Brain microvascular endothelial cell (primary cell): ENCODE results near the gene ANKH.

Source experiments
- DNase-seq: peaks from one replicate; pipeline ENCODE4 v3.0.0-alpha.2; 2020
- H3K27ac ChIP-seq: fragments of 250-450 bp; sonication (Bioruptor Pico); 2 replicates; pipeline ENCODE4 v1.5.1; 2020; ENCODE audit warnings: mild to moderate bottlenecking, moderate library complexity
- H3K27me3 ChIP-seq: fragments of 250-450 bp; sonication (Bioruptor Pico); replicated peaks from 2 replicates; pipeline ENCODE4 v1.5.1; 2020; ENCODE audit warnings: mild to moderate bottlenecking
- H3K36me3 ChIP-seq: fragments of 250-450 bp; sonication (Bioruptor Pico); replicated peaks from 2 replicates; pipeline ENCODE4 v1.5.1; 2020; ENCODE audit warnings: mild to moderate bottlenecking
- H3K4me3 ChIP-seq: 2 replicates; pipeline ENCODE4 v1.5.1; 2011; ENCODE audit warnings: low read depth, mild to moderate bottlenecking, control low read depth, low read length, moderate library complexity
- CTCF ChIP-seq: IDR thresholded peaks from 2 replicates; pipeline ENCODE4 v1.5.1; 2011; ENCODE audit warnings: low read depth, mild to moderate bottlenecking, moderate library complexity, low read length, control low read depth, inconsistent platforms; ENCODE audit errors: missing control alignments
- in situ Hi-C: cut with HindIII; loops from 2 replicates; pipeline ENCODE4 v1.10.0; 2017; ENCODE audit warnings: low sequenced_read_pairs, low pct_ligation_motif_present

Gene ANKH

DNA sequence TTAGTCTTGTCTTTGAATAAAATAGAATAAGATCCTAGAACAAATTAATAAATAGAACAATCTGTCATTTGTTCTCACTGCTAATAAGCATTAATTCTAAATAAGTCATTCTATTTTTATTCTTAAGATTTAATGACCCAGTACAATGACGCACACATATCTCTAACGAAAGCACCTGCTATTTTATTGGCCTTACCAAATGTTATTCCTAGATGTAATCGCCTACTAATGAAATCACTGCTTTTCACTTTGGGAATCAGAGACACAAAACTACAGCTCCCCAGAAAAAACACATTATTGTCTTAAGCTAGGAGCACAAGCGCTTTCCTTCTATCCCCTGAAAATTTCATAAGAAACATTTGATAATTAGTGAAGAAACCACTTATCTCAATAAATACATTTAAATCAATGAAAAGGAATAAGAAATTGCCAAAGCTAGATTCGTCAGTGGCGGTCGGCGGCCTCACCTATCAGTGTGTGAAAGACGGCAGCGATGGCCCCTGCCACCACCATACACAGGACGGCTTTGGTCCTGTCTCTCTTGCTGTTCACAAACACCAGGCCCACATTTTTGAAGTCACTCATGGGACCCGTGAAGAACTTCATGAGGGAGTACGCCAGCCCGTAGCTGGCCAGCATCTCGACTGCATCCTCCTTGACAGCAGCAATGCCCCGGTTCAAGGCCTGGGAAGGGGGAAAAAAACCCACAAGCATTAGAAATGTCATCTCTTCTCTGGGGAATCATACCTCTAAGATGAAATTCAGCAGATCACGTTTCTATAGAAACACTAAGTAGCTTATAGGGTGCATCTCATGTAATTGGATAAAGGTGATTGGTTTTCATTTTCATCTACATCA, 102.8 kb downstream of the ANKH start:
- TF ChIP-seq CTCF, result no peak
- H3K4me3 ChIP-seq, result no peak overlapping the region
- in situ Hi-C loops, result no loop called here

DNA sequence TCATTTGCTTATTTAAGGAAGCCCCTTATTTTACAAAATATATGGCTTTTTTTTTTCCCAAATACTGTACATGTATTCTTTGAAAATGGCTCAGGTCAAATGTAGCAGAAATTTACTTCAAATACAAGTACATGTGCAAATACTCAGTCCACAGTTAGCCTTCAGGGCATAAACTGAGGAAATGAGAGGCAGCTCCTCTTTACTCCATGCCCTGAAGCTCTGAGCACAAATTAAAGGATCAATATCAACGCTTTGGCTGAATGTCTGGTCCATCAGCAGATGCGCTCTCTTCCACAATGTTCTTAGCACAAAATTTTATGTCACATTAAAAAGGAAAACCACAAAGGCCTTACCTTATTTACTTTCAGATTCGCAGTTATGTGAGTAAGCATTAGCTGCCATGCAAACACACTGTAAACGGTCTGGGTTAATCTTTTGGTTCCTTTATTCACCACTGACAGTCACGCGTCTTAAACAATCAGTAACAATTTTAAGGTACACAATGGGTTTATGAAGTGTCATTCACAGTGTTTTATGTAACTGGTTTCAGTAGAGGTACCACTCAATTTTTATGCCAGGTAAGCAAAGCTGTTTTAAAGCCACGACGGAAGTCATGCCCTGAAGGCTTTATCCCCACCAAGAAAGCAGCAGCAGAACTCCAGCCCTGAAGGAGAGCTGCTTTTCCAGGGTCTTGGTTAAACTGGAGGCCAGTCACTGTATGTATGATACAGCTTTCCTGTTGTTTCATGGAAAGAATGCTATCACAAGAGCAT, 103.7 kb downstream of the ANKH start:
- no peak for DNase-seq
- H3K4me3 ChIP-seq, result no peak overlapping the region
- no peak overlapping the region for H3K27ac ChIP-seq
- H3K27me3 ChIP-seq, result no peaks in the 10 kb centered on the region
- in situ Hi-C loops, result no loop called here
- no peaks in the 10 kb centered on the region for H3K36me3 ChIP-seq
- TF ChIP-seq CTCF, result no peak

More for the DNA sequence above, 102.8 kb downstream of the ANKH start:
- no peaks in the 10 kb centered on the region for H3K27me3 ChIP-seq
- no peak for DNase-seq
- H3K27ac ChIP-seq, result no peak overlapping the region
- H3K36me3 ChIP-seq, result no peaks in the 10 kb centered on the region

DNA sequence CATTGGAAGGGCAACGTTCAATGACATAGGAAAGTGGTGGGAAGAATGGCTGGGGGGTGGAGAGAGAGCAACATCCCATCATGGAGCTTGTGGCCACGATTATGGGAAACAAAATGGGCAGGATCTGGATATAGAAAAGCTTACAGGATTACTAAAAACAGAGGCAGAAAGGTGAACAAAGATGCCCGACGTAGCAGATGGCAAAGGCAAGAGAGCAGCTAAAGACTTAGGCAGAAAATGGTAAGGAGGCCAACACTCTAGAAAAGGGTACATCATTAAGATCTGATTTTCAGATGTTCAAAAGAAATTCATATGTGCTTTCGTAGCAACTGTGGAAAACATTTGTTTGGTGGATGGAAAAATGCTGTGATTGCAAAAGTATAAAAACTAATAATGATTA, 104.5 kb downstream of the ANKH start:
- Histone ChIP-seq H3K27ac (no peak overlapping the region), H3K27me3 (no peaks in the 10 kb centered on the region), H3K4me3 (no peak overlapping the region), H3K36me3 (no peaks in the 10 kb centered on the region)
- no peak for TF ChIP-seq CTCF
- in situ Hi-C loops, result no loop called here
- no peak for DNase-seq

DNA sequence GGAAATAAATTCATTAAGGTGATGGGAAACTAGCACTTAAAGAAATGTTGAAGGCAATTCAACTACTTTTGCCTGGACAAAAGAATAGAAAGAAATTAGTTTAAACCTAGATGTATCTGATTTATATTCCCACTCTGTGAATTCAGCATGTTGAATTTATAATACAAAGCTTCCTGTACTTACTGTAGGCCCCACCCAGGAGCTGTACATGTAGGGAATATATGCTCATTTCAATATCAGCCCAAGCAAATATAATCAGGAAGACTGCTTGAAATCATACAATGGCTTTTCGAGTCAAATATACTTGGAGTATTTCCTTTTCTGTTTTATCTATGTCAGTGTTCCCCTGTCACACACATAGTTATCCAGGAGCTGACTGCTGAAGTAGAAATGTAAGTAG, 105.0 kb downstream of the ANKH start:
- Histone ChIP-seq H3K27ac (no peak overlapping the region), H3K27me3 (no peaks in the 10 kb centered on the region), H3K4me3 (no peak overlapping the region), H3K36me3 (no peaks in the 10 kb centered on the region)
- no peak for DNase-seq
- in situ Hi-C loops, result no loop called here
- no peak for TF ChIP-seq CTCF

GRCh38 chr5:14765587-14765986, 106.0 kb downstream of the ANKH start:
- H3K36me3 ChIP-seq, result no peaks in the 10 kb centered on the region

More at GRCh38 chr5:14765587-14765986, 106.0 kb downstream of the ANKH start:
- no peak for DNase-seq
- no peak for TF ChIP-seq CTCF
- H3K27ac ChIP-seq, result no peak overlapping the region
- no peak overlapping the region for H3K4me3 ChIP-seq
- in situ Hi-C loops, result no loop called here
- no peaks in the 10 kb centered on the region for H3K27me3 ChIP-seq
